ENCODE results near the gene PPP1R7.

Gene PPP1R7

GRCh38 chr2:241204490-241204889 is 54.2 kb downstream of the PPP1R7 start:
- in situ Hi-C loops (cut with HindIII; ENCODE audit: low sequenced_read_pairs) = no loop called here

GRCh38 chr2:241205086-241205485 is 54.8 kb downstream of the PPP1R7 start:
- in situ Hi-C loops (cut with HindIII; ENCODE audit: low sequenced_read_pairs) = no loop called here
- DNase-seq (ENCODE audit: low read depth, low spot score) = no peak
- no peak overlapping the region for H3K4me3 ChIP-seq (ENCODE audit: low read depth, low read length)
- no peak for TF ChIP-seq CTCF (IDR thresholded peaks at IDR 0.05; ENCODE audit: low read depth, low read length)

More at GRCh38 chr2:241204490-241204889, 54.2 kb downstream of the PPP1R7 start:
- no peak for TF ChIP-seq CTCF (IDR thresholded peaks at IDR 0.05; ENCODE audit: low read depth, low read length)
- DNase-seq (ENCODE audit: low read depth, low spot score) = no peak
- H3K4me3 ChIP-seq (ENCODE audit: low read depth, low read length) = no peak overlapping the region

GRCh38 chr2:241207151-241207550 is 56.9 kb downstream of the PPP1R7 start:
- in situ Hi-C loops (cut with HindIII; ENCODE audit: low sequenced_read_pairs) = no loop called here
- no peak for TF ChIP-seq CTCF (IDR thresholded peaks at IDR 0.05; ENCODE audit: low read depth, low read length)
- no peak overlapping the region for H3K4me3 ChIP-seq (ENCODE audit: low read depth, low read length)
- DNase-seq (ENCODE audit: low read depth, low spot score) = no peak

- no peak for TF ChIP-seq CTCF (IDR thresholded peaks at IDR 0.05; ENCODE audit: low read depth, low read length)
- in situ Hi-C loops (cut with HindIII; ENCODE audit: low sequenced_read_pairs) = no loop called here
- H3K4me3 ChIP-seq (ENCODE audit: low read depth, low read length) = no peak overlapping the region
Observed at GRCh38 chr2:241207641-241208040, 57.4 kb downstream of the PPP1R7 start.

GRCh38 chr2:241208058-241208457 is 57.8 kb downstream of the PPP1R7 start:
- DNase-seq (ENCODE audit: low read depth, low spot score) = no peak
- H3K4me3 ChIP-seq (ENCODE audit: low read depth, low read length) = no peak overlapping the region
- no peak for TF ChIP-seq CTCF (IDR thresholded peaks at IDR 0.05; ENCODE audit: low read depth, low read length)
- in situ Hi-C loops (cut with HindIII; ENCODE audit: low sequenced_read_pairs) = no loop called here

More at GRCh38 chr2:241207641-241208040, 57.4 kb downstream of the PPP1R7 start:
- no peak for DNase-seq (ENCODE audit: low read depth, low spot score)

GRCh38 chr2:241209271-241209670 is 59.0 kb downstream of the PPP1R7 start:
- in situ Hi-C loops (cut with HindIII; ENCODE audit: low sequenced_read_pairs) = no loop called here
- no peak for TF ChIP-seq CTCF (IDR thresholded peaks at IDR 0.05; ENCODE audit: low read depth, low read length)
- H3K4me3 ChIP-seq (ENCODE audit: low read depth, low read length) = no peak overlapping the region

GRCh38 chr2:241211276-241211675 is 61.0 kb downstream of the PPP1R7 start:
- no peak for DNase-seq (ENCODE audit: low read depth, low spot score)
- H3K4me3 ChIP-seq (ENCODE audit: low read depth, low read length) = no peak overlapping the region
- no peak for TF ChIP-seq CTCF (IDR thresholded peaks at IDR 0.05; ENCODE audit: low read depth, low read length)
- in situ Hi-C loops (cut with HindIII; ENCODE audit: low sequenced_read_pairs) = no loop called here

More at GRCh38 chr2:241209271-241209670, 59.0 kb downstream of the PPP1R7 start:
- no peak for DNase-seq (ENCODE audit: low read depth, low spot score)
